A673 (cell line): Measurements from ENCODE around the gene SH3GL2.

ENCODE experiments used
- CTCF ChIP-seq: fragments of 300-800, 200-600 bp; sonication (generic); conservative IDR thresholded peaks from 2 replicates; pipeline ENCODE4 v1.5.1; 2017; ENCODE audit warnings: low read depth, mild to moderate bottlenecking, antibody characterized with exemption, low read length, moderate library complexity, mixed read lengths
- EZH2 ChIP-seq: fragments of 200-600 bp; sonication (generic); IDR thresholded peaks from 2 replicates; pipeline ENCODE4 v1.6.1; 2017; ENCODE audit warnings: borderline replicate concordance, low read depth, mild to moderate bottlenecking, mixed read lengths, antibody characterized with exemption, low read length; ENCODE audit not compliant: poor library complexity, severe bottlenecking

GRCh38 chr9:17777465-17777864 is 198.6 kb downstream of the SH3GL2 start:
- no peak for TF ChIP-seq CTCF
- TF ChIP-seq EZH2 = no peak
